GM21423 (cell line): Measurements from ENCODE around the gene COX7A1.

Experiments used
- ATAC-seq: cut with Tn5 transposase; IDR thresholded peaks from one replicate; pipeline ENCODE4 v1.9.1; 2021; ENCODE audit warnings: mild to moderate bottlenecking, moderate library complexity; ENCODE audit not compliant: unreplicated experiment

The COX7A1 gene

GRCh38 chr19:36113894-36114720, 38.1 kb downstream of the COX7A1 start:
- no peak for ATAC-seq

- no peak for ATAC-seq
Measured at GRCh38 chr19:36113425-36113824, 38.8 kb downstream of the COX7A1 start.

- no peak for ATAC-seq
Measured at GRCh38 chr19:36112678-36113077, 39.6 kb downstream of the COX7A1 start.

GRCh38 chr19:36111200-36111539, 41.1 kb downstream of the COX7A1 start:
- no peak for ATAC-seq

GRCh38 chr19:36110487-36111199, 41.6 kb downstream of the COX7A1 start, which contains the start of gene OVOL3:
OVOL3 (plus strand) TSS chr19:36111143; CDS start chr19:36111203, 60 bp downstream.
- ATAC-seq: no peak

GRCh38 chr19:36108684-36109083, 43.6 kb downstream of the COX7A1 start:
- ATAC-seq: no peak

GRCh38 chr19:36106991-36107390, 45.3 kb downstream of the COX7A1 start:
- ATAC-seq: no peak

- no peak for ATAC-seq
Measured at GRCh38 chr19:36106441-36106840, 45.8 kb downstream of the COX7A1 start.

GRCh38 chr19:36103842-36104552, 48.2 kb downstream of the COX7A1 start:
- no peak for ATAC-seq

GRCh38 chr19:36103040-36103626, 49.1 kb downstream of the COX7A1 start:
- ATAC-seq: no peak

GRCh38 chr19:36101550-36102327, 50.5 kb downstream of the COX7A1 start:
- no peak for ATAC-seq
